ENCODE measurements around the gene TCF21. TPM values are rescaled to one million over a fixed set of nuclear protein-coding genes. Genes with fewer than 3 reads are reported as not detected.

Gene TCF21
- total RNA-seq, 4 donors from 2014 or later, result 0.30 to 0.84 TPM; not detected in 2

DNA sequence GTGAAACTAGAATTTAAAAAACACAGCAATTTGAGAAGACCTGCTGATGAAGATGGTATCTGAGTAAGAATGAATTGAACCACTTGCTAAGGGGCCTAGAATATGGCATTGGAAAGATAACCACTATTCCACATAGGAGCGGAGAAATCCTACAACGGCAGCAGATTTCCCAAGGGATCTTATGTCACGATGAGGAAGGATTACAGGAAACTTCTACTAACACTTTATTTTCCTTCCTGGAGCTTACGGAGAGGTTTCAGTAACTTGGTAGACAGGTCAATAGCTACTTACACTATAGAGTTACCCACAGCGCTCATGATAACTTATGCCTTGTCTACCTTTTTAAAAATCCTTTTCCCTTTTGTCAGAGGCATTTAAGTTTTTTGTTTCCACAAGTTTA is 11.8 kb upstream of the TCF21 start:
- H3K27me3 ChIP-seq, result no peaks in the 10 kb centered on the region
- no peak overlapping the region for H3K27ac ChIP-seq
- no peak overlapping the region for H3K4me3 ChIP-seq

DNA sequence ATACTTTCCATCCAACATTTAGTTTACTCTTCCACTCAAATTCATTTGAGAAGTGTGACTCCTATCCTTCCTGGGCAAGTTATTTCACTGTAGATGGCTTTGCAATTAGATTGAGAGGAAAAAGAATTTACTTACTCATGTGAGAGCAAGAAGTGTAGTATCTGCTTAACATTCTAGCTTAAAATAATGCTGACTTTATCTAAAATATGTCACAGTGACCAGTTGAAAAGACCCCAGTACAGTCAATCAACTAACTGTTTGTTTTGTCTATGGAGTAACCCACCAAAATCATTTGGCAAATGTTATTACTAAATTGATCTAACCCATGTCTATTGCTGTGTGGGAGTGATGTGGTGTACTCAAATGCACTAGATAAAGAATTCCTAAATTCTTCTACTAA is 8.9 kb upstream of the TCF21 start:
- DNase-seq (ENCODE audit: low spot score in 2 of 2), result no peak
- no peak overlapping the region for H3K4me3 ChIP-seq
- no peaks in the 10 kb centered on the region for H3K36me3 ChIP-seq
- H3K4me1 ChIP-seq, result no peaks in the 10 kb centered on the region
- peaks cover 0 to 23% of the 10 kb centered on the region in 2 donors for H3K27me3 ChIP-seq
- H3K9me3 ChIP-seq, result no peaks in the 10 kb centered on the region
- no peak overlapping the region for H3K27ac ChIP-seq
- TF ChIP-seq EP300 (IDR thresholded peaks at IDR 0.05) (no peak), POLR2A (IDR thresholded peaks at IDR 0.05) (no peak)
- TF ChIP-seq, protein P1, sequence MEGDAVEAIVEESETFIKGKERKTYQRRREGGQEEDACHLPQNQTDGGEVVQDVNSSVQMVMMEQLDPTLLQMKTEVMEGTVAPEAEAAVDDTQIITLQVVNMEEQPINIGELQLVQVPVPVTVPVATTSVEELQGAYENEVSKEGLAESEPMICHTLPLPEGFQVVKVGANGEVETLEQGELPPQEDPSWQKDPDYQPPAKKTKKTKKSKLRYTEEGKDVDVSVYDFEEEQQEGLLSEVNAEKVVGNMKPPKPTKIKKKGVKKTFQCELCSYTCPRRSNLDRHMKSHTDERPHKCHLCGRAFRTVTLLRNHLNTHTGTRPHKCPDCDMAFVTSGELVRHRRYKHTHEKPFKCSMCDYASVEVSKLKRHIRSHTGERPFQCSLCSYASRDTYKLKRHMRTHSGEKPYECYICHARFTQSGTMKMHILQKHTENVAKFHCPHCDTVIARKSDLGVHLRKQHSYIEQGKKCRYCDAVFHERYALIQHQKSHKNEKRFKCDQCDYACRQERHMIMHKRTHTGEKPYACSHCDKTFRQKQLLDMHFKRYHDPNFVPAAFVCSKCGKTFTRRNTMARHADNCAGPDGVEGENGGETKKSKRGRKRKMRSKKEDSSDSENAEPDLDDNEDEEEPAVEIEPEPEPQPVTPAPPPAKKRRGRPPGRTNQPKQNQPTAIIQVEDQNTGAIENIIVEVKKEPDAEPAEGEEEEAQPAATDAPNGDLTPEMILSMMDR (IDR thresholded peaks at IDR 0.05), result no peak

More for the DNA sequence above, 11.8 kb upstream of the TCF21 start:
- no peak for DNase-seq (ENCODE audit: low spot score in 2 of 2)
- H3K4me1 ChIP-seq, result no peaks in the 10 kb centered on the region
- TF ChIP-seq, protein P1 (IDR thresholded peaks at IDR 0.05), result no peak
- TF ChIP-seq EP300 (IDR thresholded peaks at IDR 0.05) (no peak), POLR2A (IDR thresholded peaks at IDR 0.05) (no peak)
- H3K9me3 ChIP-seq, result no peaks in the 10 kb centered on the region
- 67 to 70% methylated on average over 5 of the region's 5 CpGs for WGBS, 2 donors
- no peaks in the 10 kb centered on the region for H3K36me3 ChIP-seq

DNA sequence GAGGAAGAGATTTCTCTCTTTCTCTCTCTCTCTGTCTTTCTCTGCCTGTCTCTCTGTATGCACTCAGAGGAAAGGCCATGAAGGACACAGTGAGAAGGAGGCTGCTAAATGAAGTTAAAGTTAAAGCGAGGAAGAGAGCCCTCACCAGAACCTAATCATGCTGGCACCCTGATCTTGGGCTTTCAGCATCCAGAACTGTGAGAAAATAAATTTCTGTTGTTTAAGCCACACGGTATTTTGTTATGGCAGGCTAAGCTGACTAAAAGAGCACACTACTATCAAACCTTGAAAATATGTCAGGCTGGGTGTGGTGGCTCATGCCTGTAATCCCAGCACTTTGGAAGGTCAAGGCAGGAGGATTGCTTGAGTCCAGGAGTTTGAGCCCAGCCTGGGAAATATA is 8.0 kb upstream of the TCF21 start:
- Histone ChIP-seq H3K9me3 (no peaks in the 10 kb centered on the region), H3K4me1 (no peaks in the 10 kb centered on the region), H3K36me3 (no peaks in the 10 kb centered on the region), H3K4me3 (no peak overlapping the region), H3K27ac (no peak overlapping the region), H3K27me3 (peaks cover 0 to 31% of the 10 kb centered on the region in 2 donors)
- DNase-seq (ENCODE audit: low spot score in 2 of 2), result no peak
- WGBS, 2 donors, result 82 to 87% methylated on average over 2 of the region's 2 CpGs
- TF ChIP-seq, protein P1 (IDR thresholded peaks at IDR 0.05), result no peak
- TF ChIP-seq POLR2A (IDR thresholded peaks at IDR 0.05), result no peak
- TF ChIP-seq EP300 (IDR thresholded peaks at IDR 0.05), result no peak

DNA sequence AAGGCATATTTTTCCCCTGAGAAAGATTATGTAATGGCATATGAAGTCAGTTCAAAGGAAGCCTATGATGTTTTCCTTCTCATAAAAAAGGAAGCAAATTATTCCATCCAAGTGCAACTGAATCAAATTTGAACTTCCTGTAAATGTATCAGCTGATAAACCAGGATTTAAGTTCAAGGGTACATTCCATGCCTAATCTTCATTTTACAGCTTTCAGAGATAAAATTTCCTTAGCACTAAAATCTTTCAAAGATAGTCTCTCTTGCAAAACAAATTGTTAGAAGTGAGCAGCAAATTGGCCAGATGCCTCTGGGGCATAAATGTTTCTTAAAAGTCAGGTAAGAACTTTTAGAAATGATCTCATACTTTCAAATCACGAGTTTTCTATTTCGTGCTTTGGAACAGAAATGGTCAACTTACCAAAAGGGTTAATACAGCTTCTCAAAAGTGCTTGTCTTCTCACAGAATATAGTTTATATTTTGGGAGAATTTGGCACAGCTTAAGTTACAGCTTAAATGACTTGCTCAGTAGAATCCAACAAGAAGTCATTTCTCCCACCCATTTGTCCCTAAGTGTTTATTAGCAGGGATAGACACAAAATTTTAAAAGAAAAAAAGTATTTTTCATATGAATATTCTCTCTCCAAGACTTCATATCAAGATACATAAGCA is 2.7 kb upstream of the TCF21 start:
- H3K36me3 ChIP-seq, result no peaks in the 10 kb centered on the region
- no peak for DNase-seq (ENCODE audit: low spot score in 2 of 2)
- H3K4me1 ChIP-seq, result peaks cover 0 to 20% (median 8%) of the 10 kb centered on the region in 4 donors
- 76 to 78% methylated on average over 2 of the region's 2 CpGs for WGBS, 2 donors
- H3K27me3 ChIP-seq, result peaks cover 0 to 69% of the 10 kb centered on the region in 2 donors
- H3K27ac ChIP-seq, result no peak overlapping the region
- no peak overlapping the region for H3K4me3 ChIP-seq
- TF ChIP-seq, protein P1 (IDR thresholded peaks at IDR 0.05), result no peak
- TF ChIP-seq EP300 (IDR thresholded peaks at IDR 0.05), result no peak
- no peak for TF ChIP-seq POLR2A (IDR thresholded peaks at IDR 0.05)
- no peaks in the 10 kb centered on the region for H3K9me3 ChIP-seq

DNA sequence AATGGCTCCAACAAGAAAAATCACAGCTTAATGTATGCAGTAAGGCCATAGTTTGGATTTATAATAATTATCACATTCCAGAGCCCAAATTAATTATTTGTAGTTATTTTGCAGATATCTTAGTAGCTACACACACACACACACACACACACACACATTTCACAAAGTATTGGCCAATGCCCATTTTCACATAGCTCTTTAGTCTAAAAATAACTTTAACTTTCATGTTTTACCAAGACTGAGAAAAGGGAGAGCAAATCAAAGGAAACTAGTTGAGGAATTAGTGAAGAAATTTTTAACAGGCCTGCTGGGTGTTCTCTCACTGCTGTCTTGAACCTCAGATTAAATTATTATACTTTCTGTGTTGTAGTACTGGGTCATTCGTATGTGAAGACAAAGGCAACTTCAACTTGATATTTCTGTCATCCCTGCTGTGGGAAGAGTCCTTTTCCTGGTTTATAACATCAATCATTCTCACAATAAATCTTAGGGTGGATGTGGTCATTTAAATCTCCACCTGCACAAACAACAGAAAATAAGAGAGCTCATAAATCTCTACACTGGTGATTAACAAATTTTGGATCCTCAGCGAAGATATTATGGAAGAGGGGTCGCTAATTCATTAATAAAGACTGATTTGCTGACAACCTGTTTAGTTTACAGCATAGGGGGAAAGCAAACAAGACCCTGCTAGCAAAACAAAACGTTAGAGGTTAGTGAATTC is 1.6 kb upstream of the TCF21 start:
- Histone ChIP-seq H3K4me1 (peaks cover 0 to 28% (median 16%) of the 10 kb centered on the region in 4 donors), H3K27me3 (peaks cover 0 to 79% of the 10 kb centered on the region in 2 donors), H3K36me3 (no peaks in the 10 kb centered on the region), H3K9me3 (no peaks in the 10 kb centered on the region), H3K4me3 (no peak overlapping the region), H3K27ac (no peak overlapping the region)
- TF ChIP-seq EP300 (IDR thresholded peaks at IDR 0.05) (no peak), POLR2A (IDR thresholded peaks at IDR 0.05) (no peak)
- TF ChIP-seq, protein P1 (IDR thresholded peaks at IDR 0.05), result no peak
- 54 to 65% methylated on average over 4 of the region's 4 CpGs for WGBS, 2 donors
- DNase-seq (ENCODE audit: low spot score in 2 of 2), result no peak
